ENCODE measurements around the gene IP6K1. TPM values are rescaled to one million over a fixed set of nuclear protein-coding genes. Genes with fewer than 3 reads are reported as not detected.
"Not testable (repeated sequence)": the region's sequence is repeated elsewhere in the genome, so short reads cannot be mapped to it uniquely, and the experiment has no call there.

IP6K1 gene
- 35.6 TPM for total RNA-seq

GRCh38 chr3:49786357-49787181, at the start of gene IP6K1:
Gene IP6K1 (minus strand): TSS chr3:49786542. CDS start chr3:49748040, 38,502 bp downstream.
- peak; percentile 100 for DNase-seq

DNA sequence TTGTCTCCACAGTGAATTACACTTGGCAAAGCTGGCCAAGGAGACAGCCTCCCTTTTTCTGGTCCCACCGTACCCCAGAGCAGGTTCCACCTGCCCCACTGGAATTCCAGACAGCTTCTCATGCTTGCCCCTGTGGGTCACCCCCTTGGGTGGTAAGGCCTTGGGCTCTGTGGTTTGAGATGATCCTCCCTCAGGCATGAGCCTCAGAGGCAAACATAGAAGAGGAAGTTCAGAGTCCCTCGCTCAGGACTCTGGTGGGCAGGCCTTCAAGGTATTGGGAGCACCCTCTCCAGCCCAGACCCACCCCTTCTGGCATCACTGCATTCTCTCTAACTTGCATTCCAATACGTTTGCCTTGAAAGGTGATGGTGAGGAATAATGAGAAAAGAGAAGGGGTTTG, 45.0 kb upstream of the IP6K1 start:
- no peak for DNase-seq

- DNase-seq, result no peak
Measured at GRCh38 chr3:49826016-49826415, 39.7 kb upstream of the IP6K1 start.

DNA sequence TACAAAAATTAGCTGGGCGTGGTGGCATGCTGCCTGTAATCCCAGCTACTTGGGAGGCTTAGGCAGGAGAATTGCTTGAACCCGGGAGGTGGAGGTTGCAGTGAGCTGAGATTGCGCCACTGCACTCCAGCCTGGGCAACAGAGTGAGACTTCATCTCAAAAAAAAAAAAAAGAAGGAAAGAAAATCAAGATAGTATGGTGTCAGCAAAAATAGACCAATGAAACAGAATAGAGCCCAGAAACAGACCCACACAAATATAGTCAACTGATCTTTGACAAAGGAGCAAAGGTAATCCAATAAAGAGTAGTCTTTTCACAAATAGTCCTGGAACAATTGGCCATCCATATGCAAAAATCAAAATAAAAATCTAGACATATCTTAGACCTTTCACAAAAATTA, 36.8 kb upstream of the IP6K1 start:
- DNase-seq, result not testable (repeated sequence)

DNA sequence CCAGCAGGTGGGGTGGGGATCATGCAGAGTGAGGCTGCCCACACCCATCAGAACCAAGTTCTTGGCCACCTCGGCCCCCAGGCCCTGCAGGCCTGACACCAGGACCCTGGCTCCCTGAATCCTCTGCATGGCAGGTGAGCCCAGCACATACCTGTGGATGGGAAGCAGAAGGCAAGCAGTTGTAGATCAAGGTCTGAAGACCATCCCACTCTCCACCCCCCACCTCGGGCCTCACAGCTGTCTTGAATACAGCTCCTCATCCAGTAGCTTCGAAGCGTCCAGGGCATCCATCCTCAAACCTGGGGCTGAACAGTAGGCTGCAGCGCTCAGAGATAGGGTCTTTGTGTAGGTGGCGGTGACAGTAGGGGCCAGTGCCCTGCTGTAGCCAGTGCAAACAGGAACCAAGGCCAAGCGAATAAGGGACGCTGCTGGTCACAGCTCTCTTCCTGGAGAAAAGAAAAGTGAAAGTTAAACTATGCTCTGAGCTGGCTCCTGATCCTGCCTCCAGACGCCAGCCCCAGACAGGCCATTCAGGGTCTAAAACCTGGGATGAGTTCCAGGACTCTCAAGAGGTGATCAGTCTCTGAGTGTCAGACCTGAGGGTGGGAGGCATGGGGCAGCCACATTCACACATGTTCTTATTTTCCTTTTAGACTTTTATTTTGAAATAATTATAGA, 27.3 kb upstream of the IP6K1 start, which contains the start of gene UBA7:
UBA7 (minus strand) TSS at position 457 of the 678 bp plus-strand sequence; CDS start at position 291, 166 bp downstream.
- peak; percentile 61 for DNase-seq

DNA sequence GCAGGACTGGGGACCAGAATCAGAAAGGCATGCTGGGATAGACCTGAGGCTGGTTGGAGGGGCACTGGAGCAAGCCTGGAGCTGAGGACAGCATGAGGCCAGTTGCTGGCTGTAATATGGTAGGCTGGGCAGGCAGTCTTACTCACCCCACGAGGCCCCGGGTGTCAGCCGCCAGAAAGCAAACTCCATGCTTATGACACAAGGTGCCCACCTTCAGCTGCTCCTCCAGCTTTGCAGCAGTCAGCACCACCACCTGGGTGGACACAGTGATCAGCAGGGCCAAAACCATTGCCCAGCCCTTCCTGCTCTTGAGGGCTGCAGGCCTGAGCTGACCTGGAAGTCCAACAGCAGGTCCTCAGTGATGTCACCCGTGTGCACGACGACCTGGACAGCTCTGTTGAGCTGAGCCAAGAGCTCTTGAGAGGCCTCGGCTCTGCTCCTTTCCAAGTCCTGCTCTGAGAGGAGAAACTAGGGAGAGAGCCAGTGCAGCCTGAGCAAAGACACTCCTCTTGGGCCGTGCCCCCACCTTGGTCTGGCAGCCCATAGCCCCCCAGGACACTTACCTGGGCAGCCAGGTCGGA, 26.7 kb upstream of the IP6K1 start:
- no peak for DNase-seq

DNA sequence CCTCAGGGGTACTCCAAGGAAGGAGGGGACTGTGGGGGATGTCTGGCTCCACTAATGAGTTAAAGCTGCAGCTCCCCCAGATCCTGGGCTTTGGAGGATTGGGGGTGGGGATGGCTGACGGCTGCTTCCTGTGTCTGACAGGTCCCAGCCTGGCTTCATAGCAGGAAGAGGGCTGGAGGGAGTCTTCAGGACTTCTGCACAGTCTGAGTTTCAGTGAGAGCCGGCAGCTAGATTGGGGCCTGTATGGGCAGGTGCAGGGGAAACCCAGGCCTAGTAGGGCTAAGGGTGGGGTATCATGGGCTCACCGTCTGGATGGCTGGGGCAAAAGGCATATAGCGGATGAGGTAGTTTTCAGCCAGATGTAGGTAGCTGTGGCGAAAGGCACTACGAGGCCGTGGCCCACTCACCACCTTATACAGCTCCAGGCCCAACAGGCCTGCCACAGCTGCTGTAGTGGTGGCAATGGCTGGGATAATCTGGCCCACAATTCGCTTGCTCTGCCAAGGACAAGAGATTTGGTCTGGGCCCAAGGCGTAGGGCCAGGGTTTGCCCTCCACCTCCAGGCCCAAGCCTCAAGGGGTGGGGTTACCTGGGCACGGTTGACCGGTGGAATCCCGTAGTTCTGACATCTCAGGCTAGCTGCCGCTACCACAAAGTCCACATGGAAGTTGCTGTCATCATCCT, 21.2 kb upstream of the IP6K1 start:
- DNase-seq, result peak; percentile 62

- DNase-seq, result no peak
Measured at GRCh38 chr3:49806850-49807249, 20.5 kb upstream of the IP6K1 start.

DNA sequence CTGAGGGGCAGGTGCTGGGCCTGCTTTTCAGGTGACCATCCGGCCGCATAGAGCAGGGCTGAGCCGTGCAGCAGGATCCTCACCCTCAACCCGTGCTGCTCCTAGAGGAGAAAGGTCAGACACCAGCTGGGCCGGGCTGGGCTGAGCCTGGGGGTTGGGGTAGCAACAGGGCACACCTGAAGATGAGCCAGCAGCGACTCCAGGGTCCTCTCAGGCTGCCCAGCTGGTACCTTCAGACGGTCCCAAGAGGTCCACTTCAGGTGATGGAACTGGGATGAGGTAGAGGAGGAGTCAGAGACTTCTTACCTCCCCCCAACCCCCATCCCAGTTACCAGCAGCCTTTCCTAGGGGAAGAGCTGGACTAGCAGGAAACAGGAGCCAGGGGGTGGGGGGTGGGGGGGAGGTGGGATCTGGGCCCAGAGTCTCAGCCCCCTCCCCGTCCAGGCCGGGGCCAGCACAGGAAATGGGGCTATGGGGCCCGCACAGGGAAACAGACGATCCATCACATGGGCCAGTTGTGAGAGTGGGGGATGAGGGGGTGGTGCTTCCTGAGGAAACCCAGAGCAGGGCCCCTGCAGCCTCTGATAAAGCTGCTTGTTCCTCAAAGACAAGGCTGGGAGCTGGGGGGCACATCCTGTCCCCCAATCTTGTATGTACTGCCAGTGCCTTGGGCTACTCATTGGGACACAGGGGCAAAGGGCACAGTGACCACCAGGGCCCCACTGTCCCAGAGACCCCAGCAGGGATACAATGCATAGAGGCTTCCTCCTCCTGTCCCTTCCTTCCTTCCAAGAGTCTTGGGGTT, 19.8 kb upstream of the IP6K1 start:
- peak; percentile 91 for DNase-seq

- peak; percentile 95 for DNase-seq
Measured at GRCh38 chr3:49805367-49805782, 19.0 kb upstream of the IP6K1 start.

GRCh38 chr3:49804141-49805041, 18.0 kb upstream of the IP6K1 start:
- DNase-seq, result peak; percentile 7

GRCh38 chr3:49803465-49804140, 17.3 kb upstream of the IP6K1 start:
- peak; percentile 85 for DNase-seq

DNA sequence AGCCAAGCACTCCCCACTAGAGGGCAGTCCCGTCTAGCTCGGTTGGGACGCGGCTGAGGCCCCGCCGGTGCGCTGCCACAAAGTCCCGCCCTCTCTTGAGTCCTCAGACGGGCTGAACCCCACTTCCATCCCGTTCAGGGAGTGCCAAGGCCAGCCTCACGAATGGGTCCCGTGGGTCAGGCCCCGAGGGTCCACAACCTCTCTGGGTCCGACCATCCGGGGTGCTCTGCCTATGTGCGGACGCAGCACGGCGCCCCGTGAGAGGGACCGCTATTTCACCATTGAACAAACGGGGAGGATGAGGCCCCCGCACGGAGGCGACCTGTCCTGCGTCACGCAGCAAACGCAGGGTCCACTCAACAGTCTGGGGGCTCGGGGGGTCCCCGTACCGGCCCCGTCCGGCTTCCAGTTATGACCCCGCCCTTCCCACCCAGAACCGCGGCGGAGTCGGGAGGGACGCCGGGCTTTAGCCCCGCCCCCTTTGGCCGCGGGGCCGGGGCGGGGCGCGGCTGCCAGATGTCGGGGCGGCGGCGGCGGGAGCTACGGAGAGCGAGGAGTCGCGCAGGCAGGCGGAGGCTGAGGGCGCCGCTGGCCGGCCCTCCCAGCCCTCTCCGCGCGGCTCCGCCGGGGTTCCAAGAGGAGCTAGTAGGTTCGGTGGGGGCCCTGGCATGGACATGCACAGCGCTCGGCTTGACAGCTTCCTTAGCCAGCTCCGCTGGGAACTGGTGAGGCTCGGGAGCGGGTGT, 16.6 kb upstream of the IP6K1 start, which contains the start of gene INKA1:
INKA1 (plus strand) TSS at position 543 of the 746 bp plus-strand sequence; CDS start at position 675, 132 bp downstream.
- DNase-seq, result peak; percentile 95

DNA sequence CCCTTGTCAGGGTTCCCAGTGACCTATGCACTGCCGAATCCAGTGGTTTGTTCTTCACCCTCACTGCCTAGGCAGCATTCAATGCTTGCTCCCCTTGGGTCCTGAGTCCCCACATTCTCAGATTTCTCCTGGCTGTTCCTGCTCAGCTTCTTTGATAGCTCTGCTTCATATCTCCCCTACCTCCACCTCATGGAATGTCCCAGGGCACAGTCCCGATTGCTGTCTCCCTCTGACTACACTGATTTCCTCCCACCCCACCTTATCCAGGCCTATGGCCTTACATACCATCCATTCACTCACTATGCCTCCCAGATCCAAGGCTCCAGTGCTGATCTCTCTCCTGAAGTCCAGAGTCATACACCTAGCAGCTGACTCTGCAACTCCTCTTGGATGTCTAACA, 14.8 kb upstream of the IP6K1 start:
- DNase-seq, result no peak

GRCh38 chr3:49799761-49800160, 13.4 kb upstream of the IP6K1 start, which contains the start of gene CDHR4:
Gene CDHR4 (minus strand): TSS chr3:49799873. CDS start chr3:49799812, 61 bp downstream.
- DNase-seq, result no peak

DNA sequence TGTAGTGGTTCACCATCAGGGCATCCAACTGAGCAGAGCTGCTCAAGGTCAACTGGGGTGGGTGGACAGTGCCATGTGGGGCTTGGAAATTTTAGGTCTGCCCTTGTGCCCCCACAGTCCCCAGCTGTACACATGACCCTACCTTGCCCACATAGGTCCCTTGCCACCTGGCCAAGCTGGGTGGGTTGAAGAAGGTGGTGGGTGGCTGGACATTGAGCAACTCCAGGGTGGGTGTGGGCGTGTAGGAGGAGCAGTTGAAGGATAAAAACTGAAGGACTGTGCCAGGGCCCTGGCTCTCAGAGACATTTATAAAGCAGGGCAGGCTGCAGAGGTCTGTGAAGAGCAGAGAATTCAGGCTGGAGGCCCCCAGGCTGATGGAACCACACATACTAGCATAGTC, 12.8 kb upstream of the IP6K1 start:
- no peak for DNase-seq

DNA sequence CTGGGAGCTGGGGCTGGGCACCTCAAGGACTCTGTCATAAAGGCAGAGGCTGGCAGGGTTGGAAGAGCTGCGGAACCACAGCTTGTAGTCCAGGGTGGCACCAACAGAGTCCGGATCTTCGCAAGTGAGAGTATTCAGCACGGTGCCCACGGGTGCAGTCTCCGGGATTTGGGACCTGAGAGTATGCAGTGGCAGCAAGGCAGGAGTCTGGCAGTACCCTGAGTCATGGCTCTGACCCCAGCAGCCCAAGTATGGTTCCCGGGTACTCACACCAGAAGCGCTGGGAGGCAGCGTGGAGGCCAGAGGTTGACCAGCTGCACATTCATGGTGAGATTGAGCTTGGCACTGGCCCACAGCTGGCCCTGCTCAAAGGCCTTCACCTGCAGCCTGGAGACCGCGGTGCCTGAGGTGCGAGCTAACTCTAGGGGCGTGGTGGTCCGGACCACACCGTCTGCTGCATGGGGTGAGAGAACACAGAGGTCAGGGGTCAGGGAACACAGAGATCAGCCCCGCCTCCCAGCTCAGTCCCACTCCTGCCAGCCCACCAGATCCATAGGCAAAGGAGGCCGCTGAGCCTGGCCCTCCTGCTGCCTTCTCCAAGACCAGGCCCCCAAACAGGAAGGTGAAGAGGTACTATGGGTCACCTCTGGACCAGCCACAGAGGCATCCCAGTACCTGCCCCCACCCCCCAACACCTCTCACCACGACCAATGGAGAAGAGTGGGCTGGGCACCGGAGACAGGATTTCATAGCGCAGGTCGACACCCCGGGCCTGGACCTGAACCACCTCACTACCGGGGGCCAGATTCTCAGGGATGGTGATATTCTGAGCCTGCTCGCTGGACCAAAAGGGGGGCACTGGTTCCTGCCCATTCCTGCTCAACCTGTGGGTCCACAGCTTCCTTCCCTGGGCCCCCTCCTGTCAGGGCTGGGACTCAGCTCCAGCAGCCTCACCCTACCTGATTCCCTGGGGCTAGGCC, 8.9 kb upstream of the IP6K1 start:
- no peak for DNase-seq

DNA sequence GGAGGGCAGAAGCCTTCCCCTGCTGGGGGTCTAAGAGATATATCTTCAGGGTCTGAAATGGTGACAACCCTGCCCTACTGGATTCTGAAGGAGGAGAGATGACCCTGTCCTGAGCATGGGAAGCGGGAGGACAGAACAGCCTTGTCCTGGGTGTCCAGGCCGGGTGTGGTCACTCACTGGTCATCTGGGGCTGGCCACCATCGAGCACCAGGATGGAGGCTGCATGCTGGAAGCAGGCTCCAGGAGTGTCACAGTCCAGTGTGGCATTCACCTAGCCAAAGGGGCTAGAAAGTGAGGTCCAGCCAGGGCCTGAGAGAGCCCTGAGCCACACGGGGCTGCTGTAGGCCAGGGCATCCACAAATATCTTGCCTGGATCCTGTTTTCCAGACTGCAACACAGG, 8.1 kb upstream of the IP6K1 start:
- no peak for DNase-seq

All from tongue (tissue), 2 donors.